Mesenchymal stem cell (in vitro differentiated cells and primary cell): ENCODE measurements around the gene PPRC1.

Experiments used
- DNase-seq: peaks from one replicate; pipeline ENCODE4 v3.0.0-alpha.2; 2013
- H2AFZ ChIP-seq: one replicate; pipeline ENCODE4 v1.6.1; 2013; ENCODE audit warnings: low read depth, mild to moderate bottlenecking, control low read depth, inconsistent platforms, low read length, moderate library complexity
- H2AK5ac ChIP-seq: 2 replicates; pipeline ENCODE4 v1.6.1; 2013; ENCODE audit warnings: low read length, moderate library complexity, mild to moderate bottlenecking, inconsistent platforms; ENCODE audit not compliant: severe bottlenecking
- H2BK120ac ChIP-seq: one replicate; pipeline ENCODE4 v1.6.1; 2013; ENCODE audit warnings: low read depth, mild to moderate bottlenecking, inconsistent platforms, low read length, moderate library complexity
- H2BK12ac ChIP-seq, 2 experiments: one replicate each; pipeline ENCODE4 v1.6.1; 2013; ENCODE audit warnings: inconsistent platforms in 2 of 2, low read length in 2 of 2, mild to moderate bottlenecking in 2 of 2, moderate library complexity in 2 of 2, control low read depth in 1 of 2
- H2BK15ac ChIP-seq: one replicate; pipeline ENCODE4 v1.6.1; 2013; ENCODE audit warnings: mild to moderate bottlenecking, low read depth, inconsistent platforms; ENCODE audit not compliant: poor library complexity, severe bottlenecking
- H2BK5ac ChIP-seq: 2 replicates; pipeline ENCODE4 v1.6.1; 2013; ENCODE audit warnings: low read depth, mild to moderate bottlenecking, low read length, control low read depth, inconsistent platforms; ENCODE audit not compliant: poor library complexity, severe bottlenecking
- H3K14ac ChIP-seq, 2 experiments: one replicate each; pipeline ENCODE4 v1.6.1; 2013; ENCODE audit warnings: inconsistent platforms in 2 of 2, low read length in 2 of 2, control low read depth in 1 of 2, mild to moderate bottlenecking in 1 of 2, moderate library complexity in 1 of 2
- H3K18ac ChIP-seq, 2 experiments: one replicate each; pipeline ENCODE4 v1.6.1; 2013; ENCODE audit warnings: inconsistent platforms in 2 of 2, low read length in 2 of 2, control low read depth in 1 of 2, low read depth in 1 of 2, mild to moderate bottlenecking in 1 of 2
- H3K23ac ChIP-seq, 2 experiments: one replicate each; pipeline ENCODE4 v1.6.1; 2013; ENCODE audit warnings: inconsistent platforms in 2 of 2, low read length in 2 of 2, mild to moderate bottlenecking in 2 of 2, moderate library complexity in 2 of 2, control low read depth in 1 of 2
- H3K27ac ChIP-seq: 2 replicates; pipeline ENCODE4 v1.5.1; 2013; ENCODE audit warnings: mild to moderate bottlenecking, moderate library complexity, low read length, control low read depth, inconsistent platforms; ENCODE audit not compliant: poor library complexity, severe bottlenecking
- H3K27me3 ChIP-seq, 2 experiments: 2 replicates each; pipeline versions ENCODE4 v1.6.1 to v1.7.0; 2013; ENCODE audit warnings: low read length in 2 of 2, mild to moderate bottlenecking in 2 of 2, moderate library complexity in 2 of 2, control low read depth in 1 of 2, inconsistent platforms in 1 of 2; ENCODE audit not compliant: control insufficient read depth in 1 of 2, insufficient read depth in 1 of 2
- H3K36me3 ChIP-seq, 2 experiments: 2 replicates each; pipeline versions ENCODE4 v1.6.1 to v1.7.0; 2013; ENCODE audit warnings: low read length in 2 of 2, control low read depth in 1 of 2, inconsistent platforms in 1 of 2, low read depth in 1 of 2, mild to moderate bottlenecking in 1 of 2; ENCODE audit not compliant: insufficient read depth in 2 of 2, control insufficient read depth in 1 of 2
- H3K4ac ChIP-seq, 2 experiments: one replicate each; pipeline ENCODE4 v1.6.1; 2013; ENCODE audit warnings: inconsistent platforms in 2 of 2, low read length in 2 of 2, mild to moderate bottlenecking in 2 of 2, moderate library complexity in 2 of 2, control low read depth in 1 of 2, low read depth in 1 of 2
- H3K4me1 ChIP-seq: 2 replicates; pipeline ENCODE4 v1.6.1; 2013; ENCODE audit warnings: low read depth, low read length, control low read depth; ENCODE audit not compliant: control insufficient read depth, insufficient read depth
- H3K4me2 ChIP-seq: 2 replicates; pipeline ENCODE4 v1.6.1; 2013; ENCODE audit warnings: low read length, mild to moderate bottlenecking, inconsistent platforms; ENCODE audit not compliant: poor library complexity, severe bottlenecking
- H3K4me3 ChIP-seq, 2 experiments: 2 replicates each; pipeline versions ENCODE4 v1.5.1 to v1.7.0; 2013; ENCODE audit warnings: low read length in 2 of 2, mild to moderate bottlenecking in 2 of 2, control low read depth in 1 of 2, low read depth in 1 of 2; ENCODE audit not compliant: insufficient read depth in 1 of 2
- H3K79me1 ChIP-seq: replicated peaks from 2 replicates; pipeline ENCODE4 v1.6.1; 2013; ENCODE audit warnings: mild to moderate bottlenecking, control low read depth, low read length, inconsistent platforms; ENCODE audit not compliant: poor library complexity, severe bottlenecking
- H3K9ac ChIP-seq: 2 replicates; pipeline ENCODE4 v1.7.0; 2013; ENCODE audit warnings: mild to moderate bottlenecking, low read length, moderate library complexity
- H3K9me3 ChIP-seq: 2 replicates; pipeline ENCODE4 v1.7.0; 2013; ENCODE audit warnings: mild to moderate bottlenecking, low read length; ENCODE audit not compliant: control insufficient read depth
- H4K8ac ChIP-seq: one replicate; pipeline ENCODE4 v1.6.1; 2013; ENCODE audit warnings: inconsistent platforms, mild to moderate bottlenecking, low read length, moderate library complexity
- H4K91ac ChIP-seq: one replicate; pipeline ENCODE4 v1.6.1; 2013; ENCODE audit warnings: mild to moderate bottlenecking, low read length, inconsistent platforms
- WGBS: methylation state at CpG from one replicate; pipeline ENCODE4 v1.1.7; 2013; ENCODE audit warnings: mixed read lengths; 5-methylcytosine and 5-hydroxymethylcytosine counted together

PPRC1 gene

DNA sequence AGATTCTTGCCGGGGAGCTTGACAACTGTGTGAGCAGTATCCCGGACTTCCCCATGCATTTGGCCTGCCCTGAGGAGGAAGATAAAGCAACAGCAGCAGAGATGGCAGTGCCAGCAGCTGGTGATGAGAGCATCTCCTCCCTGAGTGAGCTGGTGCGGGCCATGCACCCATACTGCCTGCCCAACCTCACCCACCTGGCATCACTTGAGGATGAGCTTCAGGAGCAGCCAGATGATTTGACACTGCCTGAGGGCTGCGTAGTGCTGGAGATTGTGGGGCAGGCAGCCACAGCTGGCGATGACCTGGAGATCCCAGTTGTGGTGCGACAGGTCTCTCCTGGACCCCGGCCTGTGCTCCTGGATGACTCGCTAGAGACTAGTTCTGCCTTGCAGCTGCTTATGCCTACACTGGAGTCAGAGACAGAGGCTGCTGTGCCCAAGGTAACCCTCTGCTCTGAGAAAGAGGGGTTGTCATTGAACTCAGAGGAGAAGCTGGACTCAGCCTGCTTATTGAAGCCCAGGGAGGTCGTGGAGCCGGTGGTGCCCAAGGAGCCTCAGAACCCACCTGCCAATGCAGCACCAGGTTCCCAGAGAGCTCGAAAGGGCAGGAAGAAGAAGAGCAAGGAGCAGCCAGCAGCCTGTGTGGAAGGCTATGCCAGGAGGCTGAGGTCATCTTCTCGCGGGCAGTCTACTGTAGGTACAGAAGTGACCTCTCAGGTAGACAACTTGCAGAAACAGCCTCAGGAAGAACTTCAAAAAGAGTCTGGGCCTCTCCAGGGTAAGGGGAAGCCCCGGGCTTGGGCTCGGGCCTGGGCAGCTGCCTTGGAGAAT is 6.7 kb downstream of the PPRC1 start:
- H3K4me3 ChIP-seq, result no peak overlapping the region
- H3K4me2 ChIP-seq, result no peak overlapping the region
- H3K18ac ChIP-seq, result no peak overlapping the region

DNA sequence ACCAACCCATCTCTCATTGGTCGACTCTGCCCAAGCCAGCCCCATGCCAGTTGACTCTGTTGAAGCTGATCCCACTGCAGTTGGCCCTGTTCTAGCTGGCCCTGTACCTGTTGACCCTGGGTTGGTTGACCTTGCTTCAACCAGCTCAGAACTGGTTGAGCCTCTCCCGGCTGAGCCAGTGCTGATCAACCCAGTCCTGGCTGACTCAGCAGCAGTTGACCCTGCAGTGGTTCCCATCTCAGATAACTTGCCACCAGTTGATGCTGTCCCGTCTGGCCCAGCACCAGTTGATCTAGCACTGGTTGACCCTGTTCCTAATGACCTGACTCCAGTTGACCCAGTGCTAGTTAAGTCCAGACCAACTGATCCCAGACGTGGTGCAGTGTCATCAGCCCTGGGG is 7.4 kb downstream of the PPRC1 start:
- Histone ChIP-seq H3K18ac (no peak overlapping the region), H3K9ac (no peak overlapping the region), H2BK12ac (no peak overlapping the region), H2BK15ac (no peak overlapping the region), H3K14ac (no peak overlapping the region), H3K4me1 (peaks cover 11% of the 10 kb centered on the region), H2BK120ac (no peak overlapping the region), H3K79me1 (peaks cover 33% of the 10 kb centered on the region), H2AFZ (no peak overlapping the region), H3K4ac (no peak overlapping the region), H4K91ac (no peak overlapping the region), H3K23ac (no peak overlapping the region), H3K27me3 (no peaks in the 10 kb centered on the region), H4K8ac (no peak overlapping the region), H2BK5ac (no peak overlapping the region), H3K4me3 (no peak overlapping the region), H3K9me3 (no peaks in the 10 kb centered on the region), H3K4me2 (no peak overlapping the region), H3K27ac (no peak overlapping the region), H3K36me3 (peaks cover 64 to 71% of the 10 kb centered on the region in 2 experiments), H2AK5ac (no peak overlapping the region)
- DNase-seq, result no peak
- 98% methylated on average over 4 of the region's 4 CpGs for WGBS

More for the DNA sequence above, 6.7 kb downstream of the PPRC1 start:
- H3K4ac ChIP-seq, result no peak overlapping the region
- no peak for DNase-seq
- H3K9me3 ChIP-seq, result no peaks in the 10 kb centered on the region
- H3K27me3 ChIP-seq, result no peaks in the 10 kb centered on the region
- H3K9ac ChIP-seq, result no peak overlapping the region
- no peak overlapping the region for H3K14ac ChIP-seq
- H3K4me1 ChIP-seq, result peaks cover 13% of the 10 kb centered on the region
- peaks cover 31% of the 10 kb centered on the region for H3K79me1 ChIP-seq
- H3K23ac ChIP-seq, result no peak overlapping the region
- no peak overlapping the region for H4K91ac ChIP-seq
- H2BK5ac ChIP-seq, result no peak overlapping the region
- H2BK12ac ChIP-seq, result no peak overlapping the region
- WGBS, result 97% methylated on average over 13 of the region's 15 CpGs
- H2BK15ac ChIP-seq, result no peak overlapping the region
- no peak overlapping the region for H2BK120ac ChIP-seq
- no peak overlapping the region for H4K8ac ChIP-seq
- no peak overlapping the region for H3K27ac ChIP-seq
- no peak overlapping the region for H2AK5ac ChIP-seq
- H3K36me3 ChIP-seq, result peaks cover 57 to 64% of the 10 kb centered on the region in 2 experiments
- no peak overlapping the region for H2AFZ ChIP-seq

DNA sequence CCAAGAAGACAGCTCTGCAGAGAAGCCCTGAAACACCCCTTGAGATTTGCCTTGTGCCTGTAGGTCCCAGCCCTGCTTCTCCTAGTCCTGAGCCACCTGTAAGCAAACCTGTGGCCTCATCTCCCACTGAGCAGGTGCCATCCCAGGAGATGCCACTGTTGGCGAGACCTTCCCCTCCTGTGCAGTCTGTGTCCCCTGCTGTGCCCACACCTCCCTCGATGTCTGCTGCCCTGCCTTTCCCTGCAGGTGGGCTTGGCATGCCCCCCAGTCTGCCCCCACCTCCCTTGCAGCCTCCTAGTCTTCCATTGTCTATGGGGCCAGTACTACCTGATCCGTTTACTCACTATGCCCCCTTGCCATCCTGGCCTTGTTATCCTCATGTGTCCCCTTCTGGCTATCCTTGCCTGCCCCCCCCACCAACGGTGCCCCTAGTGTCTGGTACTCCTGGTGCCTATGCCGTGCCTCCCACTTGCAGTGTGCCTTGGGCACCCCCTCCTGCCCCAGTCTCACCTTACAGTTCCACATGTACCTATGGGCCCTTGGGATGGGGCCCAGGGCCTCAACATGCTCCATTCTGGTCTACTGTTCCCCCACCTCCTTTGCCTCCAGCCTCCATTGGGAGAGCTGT is 8.2 kb downstream of the PPRC1 start:
- Histone ChIP-seq H3K4me2 (no peak overlapping the region), H3K23ac (no peak overlapping the region), H3K18ac (no peak overlapping the region), H2BK15ac (peak overlapping the region; percentile 41), H3K9me3 (no peaks in the 10 kb centered on the region), H3K36me3 (peaks cover 66 to 76% of the 10 kb centered on the region in 2 experiments), H3K4me1 (peaks cover 8% of the 10 kb centered on the region), H4K8ac (peak overlapping the region; percentile 73), H3K9ac (no peak overlapping the region), H3K27me3 (no peaks in the 10 kb centered on the region), H3K27ac (no peak overlapping the region), H3K4ac (no peak overlapping the region), H2BK5ac (no peak overlapping the region), H3K79me1 (peaks cover 35% of the 10 kb centered on the region), H3K14ac (no peak overlapping the region), H2AFZ (no peak overlapping the region), H2AK5ac (no peak overlapping the region), H3K4me3 (no peak overlapping the region), H2BK12ac (no peak overlapping the region), H2BK120ac (no peak overlapping the region), H4K91ac (no peak overlapping the region)
- WGBS, result 96% methylated on average over 5 of the region's 5 CpGs
- DNase-seq, result no peak

DNA sequence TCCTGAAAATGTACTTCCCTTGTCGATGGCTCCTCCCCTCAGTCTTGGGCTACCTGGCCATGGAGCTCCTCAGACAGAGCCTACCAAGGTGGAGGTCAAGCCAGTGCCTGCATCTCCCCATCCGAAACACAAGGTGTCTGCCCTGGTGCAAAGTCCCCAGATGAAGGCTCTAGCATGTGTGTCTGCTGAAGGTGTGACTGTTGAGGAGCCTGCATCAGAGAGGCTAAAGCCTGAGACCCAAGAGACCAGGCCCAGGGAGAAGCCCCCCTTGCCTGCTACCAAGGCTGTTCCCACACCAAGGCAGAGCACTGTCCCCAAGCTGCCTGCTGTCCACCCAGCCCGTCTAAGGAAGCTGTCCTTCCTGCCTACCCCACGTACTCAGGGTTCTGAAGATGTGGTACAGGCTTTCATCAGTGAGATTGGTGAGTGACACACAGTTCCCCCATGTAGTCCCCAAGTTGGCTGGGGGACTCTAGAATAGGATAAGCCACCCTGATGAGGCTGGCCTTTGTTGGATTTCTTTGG is 8.8 kb downstream of the PPRC1 start:
- Histone ChIP-seq H3K14ac (no peak overlapping the region), H2BK15ac (no peak overlapping the region), H2BK5ac (no peak overlapping the region), H3K79me1 (peaks cover 40% of the 10 kb centered on the region), H3K27me3 (no peaks in the 10 kb centered on the region), H2BK120ac (no peak overlapping the region), H3K23ac (no peak overlapping the region), H4K8ac (no peak overlapping the region), H3K9ac (no peak overlapping the region), H3K36me3 (peaks cover 72 to 82% of the 10 kb centered on the region in 2 experiments), H2AK5ac (no peak overlapping the region), H4K91ac (no peak overlapping the region), H3K9me3 (no peaks in the 10 kb centered on the region), H2BK12ac (no peak overlapping the region), H3K4ac (no peak overlapping the region), H3K4me2 (no peak overlapping the region), H3K18ac (no peak overlapping the region), H3K27ac (no peak overlapping the region), H3K4me1 (peaks cover 6% of the 10 kb centered on the region), H3K4me3 (no peak overlapping the region), H2AFZ (no peak overlapping the region)
- DNase-seq, result no peak
- 97% methylated on average over 4 of the region's 4 CpGs for WGBS
